Measurements from ENCODE around the gene CMTM4. TPM values are rescaled to one million over a fixed set of nuclear protein-coding genes. Genes with fewer than 3 reads are reported as not detected.
"Not testable (repeated sequence)": the region's sequence is repeated elsewhere in the genome, so short reads cannot be mapped to it uniquely, and the experiment has no call there.

CMTM4 gene
- polyA plus RNA-seq, 3 donors = 69.1 to 70.8 (median 69.4) TPM

- no peak for DNase-seq (ENCODE audit: low read depth in 3 of 3, low spot score in 2 of 3)
These were observed 46.8 kb downstream of the CMTM4 start for GRCh38 chr16:66649636-66650205.

GRCh38 chr16:66649167-66649566 lies 47.4 kb downstream of the CMTM4 start:
- no peak for DNase-seq (ENCODE audit: low read depth in 3 of 3, low spot score in 2 of 3)

DNA sequence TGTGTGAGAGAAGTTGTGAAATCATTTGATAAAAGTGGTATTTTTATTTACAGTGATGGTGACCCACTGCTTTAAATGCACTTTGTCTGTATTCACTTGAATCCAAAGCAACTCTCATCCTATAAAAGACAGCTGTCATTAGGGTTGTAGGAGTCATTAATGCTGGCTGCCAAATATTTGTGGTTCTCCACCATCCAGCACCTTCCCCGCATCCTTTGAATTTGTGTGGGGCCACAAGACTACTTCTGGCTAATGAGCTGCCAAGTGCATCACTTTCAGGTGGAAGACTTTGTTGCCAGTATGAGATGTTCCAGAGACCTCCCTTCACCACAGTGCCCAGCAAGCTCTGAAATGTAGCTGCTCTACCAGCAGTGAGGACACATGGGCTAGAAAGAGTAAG lies 48.7 kb downstream of the CMTM4 start:
- no peak for DNase-seq (ENCODE audit: low read depth in 3 of 3, low spot score in 2 of 3)

- no peak for DNase-seq (ENCODE audit: low read depth in 3 of 3, low spot score in 2 of 3)
These were observed 55.2 kb downstream of the CMTM4 start for GRCh38 chr16:66641387-66641786.

DNA sequence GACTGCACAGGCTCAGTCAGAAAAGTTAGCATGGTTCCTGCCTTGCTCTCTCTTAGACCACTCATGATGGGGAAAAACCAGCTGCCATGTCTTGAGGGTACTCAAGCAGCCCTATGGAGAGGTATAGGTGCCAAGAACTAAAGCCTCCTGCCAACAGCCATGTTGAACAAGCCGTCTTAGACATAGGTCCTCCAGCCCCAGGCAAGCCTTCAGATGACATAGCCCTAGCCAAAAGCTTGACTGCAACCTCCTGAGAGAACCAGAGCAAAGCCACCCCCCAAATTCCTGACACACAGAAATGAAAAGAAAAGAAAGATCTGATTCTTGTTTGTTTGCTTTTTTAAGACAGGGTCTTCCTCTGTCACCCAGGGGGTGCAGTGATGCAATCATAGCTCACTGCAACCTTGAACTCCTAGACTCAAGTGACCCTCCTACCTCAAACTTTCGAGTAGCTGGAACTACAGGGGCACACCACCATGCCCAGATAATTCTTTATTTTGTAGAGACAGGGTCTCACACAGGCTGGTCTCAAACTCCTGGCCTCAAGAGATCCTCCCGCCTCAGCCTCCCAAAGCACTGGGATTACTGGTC lies 55.7 kb downstream of the CMTM4 start:
- DNase-seq (ENCODE audit: low read depth in 3 of 3, low spot score in 2 of 3) = no peak

GRCh38 chr16:66639091-66639885 lies 57.3 kb downstream of the CMTM4 start:
- no peak for DNase-seq (ENCODE audit: low read depth in 3 of 3, low spot score in 2 of 3)

DNA sequence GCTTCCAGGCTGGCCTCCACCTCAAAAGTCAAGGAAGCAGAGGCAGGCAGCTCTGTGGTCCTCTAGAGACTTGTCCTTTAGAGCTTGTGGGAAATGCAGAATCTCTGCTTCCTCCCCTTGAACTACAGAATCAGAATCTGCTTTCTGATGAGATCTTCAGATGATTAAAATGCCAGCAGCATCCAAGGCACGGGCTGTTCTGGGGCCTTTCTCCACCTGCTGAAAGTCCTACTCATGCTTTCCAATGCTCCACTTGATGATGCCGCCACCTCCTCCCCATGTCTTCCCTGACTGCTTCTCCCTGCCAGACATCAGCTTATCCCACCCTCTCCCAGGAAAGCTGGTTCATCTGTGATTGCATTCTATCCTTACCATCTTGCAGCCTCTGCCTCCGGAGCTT lies 58.7 kb downstream of the CMTM4 start:
- no peak for DNase-seq (ENCODE audit: low read depth in 3 of 3, low spot score in 2 of 3)

DNA sequence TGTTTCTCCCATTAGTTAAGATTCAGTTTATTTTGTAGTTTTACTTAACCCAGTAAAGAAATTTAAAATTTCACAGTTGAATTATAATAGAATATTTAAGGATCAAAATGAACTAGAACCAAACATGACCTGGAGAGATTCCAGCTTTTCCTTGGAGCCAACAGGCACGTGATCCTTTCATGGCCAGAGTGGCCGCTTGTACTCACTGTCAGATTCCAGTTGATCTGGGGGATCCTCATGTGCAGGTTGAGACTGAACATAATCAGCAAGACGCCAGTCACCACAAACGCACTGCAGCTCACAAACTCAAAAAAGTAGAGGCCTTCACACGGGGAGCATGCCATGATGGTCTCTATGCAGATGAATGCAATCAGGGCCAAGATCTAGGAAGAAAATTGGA lies 60.3 kb downstream of the CMTM4 start:
- DNase-seq (ENCODE audit: low read depth in 3 of 3, low spot score in 2 of 3) = no peak

GRCh38 chr16:66635406-66635805 lies 61.1 kb downstream of the CMTM4 start:
- DNase-seq (ENCODE audit: low read depth in 3 of 3, low spot score in 2 of 3) = no peak

DNA sequence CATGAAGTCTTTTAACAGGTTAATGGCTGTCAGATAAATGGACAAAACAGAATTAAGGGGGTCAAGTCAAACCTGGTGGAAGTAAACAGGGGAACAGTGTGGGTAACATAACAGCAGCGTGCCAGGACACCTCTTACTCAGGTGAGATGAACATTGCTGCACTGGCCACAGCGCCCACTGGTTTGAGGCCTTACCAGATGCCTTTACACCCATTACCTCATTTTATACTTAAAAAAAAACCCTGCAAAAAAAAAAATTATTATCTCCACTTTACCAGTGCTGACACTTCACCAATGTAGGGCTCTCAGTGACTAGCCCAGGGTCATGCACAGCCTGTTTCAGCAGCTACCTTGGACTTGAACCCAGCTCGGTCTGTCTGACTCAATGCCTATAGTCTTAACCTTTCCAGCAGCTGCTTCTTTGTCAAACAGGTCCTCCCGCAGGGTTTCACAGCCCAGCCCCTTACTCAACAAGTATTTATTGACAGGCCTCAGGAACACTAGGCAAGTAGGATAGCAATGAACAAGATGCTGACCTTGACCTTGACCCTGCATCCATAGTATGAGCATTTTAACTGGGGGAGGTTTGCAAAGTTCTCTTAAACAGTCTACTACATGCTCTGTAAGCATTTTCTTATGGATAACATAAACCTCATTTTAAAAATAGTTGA lies 61.9 kb downstream of the CMTM4 start:
- no peak for DNase-seq (ENCODE audit: low read depth in 3 of 3, low spot score in 2 of 3)

DNA sequence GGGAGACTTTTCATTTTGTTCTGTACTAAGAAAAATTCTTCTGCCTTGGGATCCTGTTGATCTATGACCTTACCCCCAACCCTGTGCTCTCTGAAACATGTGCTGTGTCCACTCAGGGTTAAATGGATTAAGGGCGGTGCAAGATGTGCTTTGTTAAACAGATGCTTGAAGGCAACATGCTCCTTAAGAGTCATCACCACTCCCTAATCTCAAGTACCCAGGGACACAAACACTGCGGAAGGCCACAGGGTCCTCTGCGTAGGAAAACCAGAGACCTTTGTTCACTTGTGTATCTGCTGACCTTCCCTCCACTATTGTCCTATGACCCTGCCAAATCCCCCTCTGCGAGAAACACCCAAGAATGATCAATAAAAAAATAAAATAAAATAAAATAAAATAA lies 65.0 kb downstream of the CMTM4 start:
- not testable (repeated sequence) for DNase-seq (ENCODE audit: low read depth in 3 of 3, low spot score in 2 of 3)

DNA sequence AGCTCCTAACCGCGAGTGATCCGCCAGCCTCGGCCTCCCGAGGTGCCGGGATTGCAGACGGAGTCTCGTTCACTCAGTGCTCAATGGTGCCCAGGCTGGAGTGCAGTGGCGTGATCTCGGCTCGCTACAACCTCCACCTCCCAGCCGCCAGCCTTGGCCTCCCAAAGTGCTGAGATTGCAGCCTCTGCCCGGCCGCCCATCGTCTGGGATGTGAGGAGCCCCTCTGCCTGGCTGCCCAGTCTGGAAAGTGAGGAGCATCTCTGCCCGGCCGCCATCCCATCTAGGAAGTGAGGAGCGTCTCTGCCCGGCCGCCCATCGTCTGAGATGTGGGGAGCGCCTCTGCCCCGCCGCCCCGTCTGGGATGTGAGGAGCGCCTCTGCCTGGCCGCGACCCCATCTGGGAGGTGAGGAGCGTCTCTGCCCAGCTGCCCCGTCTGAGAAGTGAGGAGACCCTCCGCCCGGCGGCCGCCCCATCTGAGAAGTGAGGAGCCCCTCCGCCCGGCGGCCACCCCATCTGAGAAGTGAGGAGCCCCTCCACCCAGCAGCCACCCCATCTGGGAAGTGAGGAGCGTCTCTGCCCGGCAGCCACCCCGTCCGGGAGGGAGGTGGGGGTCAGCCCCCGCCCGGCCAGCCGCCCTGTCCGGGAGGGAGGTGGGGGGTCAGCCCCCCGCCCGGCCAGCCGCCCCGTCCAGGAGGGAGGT lies 65.8 kb downstream of the CMTM4 start:
- DNase-seq (ENCODE audit: low read depth in 3 of 3, low spot score in 2 of 3) = not testable (repeated sequence)

GRCh38 chr16:66629856-66630255 lies 66.7 kb downstream of the CMTM4 start:
- no peak for DNase-seq (ENCODE audit: low read depth in 3 of 3, low spot score in 2 of 3)

DNA sequence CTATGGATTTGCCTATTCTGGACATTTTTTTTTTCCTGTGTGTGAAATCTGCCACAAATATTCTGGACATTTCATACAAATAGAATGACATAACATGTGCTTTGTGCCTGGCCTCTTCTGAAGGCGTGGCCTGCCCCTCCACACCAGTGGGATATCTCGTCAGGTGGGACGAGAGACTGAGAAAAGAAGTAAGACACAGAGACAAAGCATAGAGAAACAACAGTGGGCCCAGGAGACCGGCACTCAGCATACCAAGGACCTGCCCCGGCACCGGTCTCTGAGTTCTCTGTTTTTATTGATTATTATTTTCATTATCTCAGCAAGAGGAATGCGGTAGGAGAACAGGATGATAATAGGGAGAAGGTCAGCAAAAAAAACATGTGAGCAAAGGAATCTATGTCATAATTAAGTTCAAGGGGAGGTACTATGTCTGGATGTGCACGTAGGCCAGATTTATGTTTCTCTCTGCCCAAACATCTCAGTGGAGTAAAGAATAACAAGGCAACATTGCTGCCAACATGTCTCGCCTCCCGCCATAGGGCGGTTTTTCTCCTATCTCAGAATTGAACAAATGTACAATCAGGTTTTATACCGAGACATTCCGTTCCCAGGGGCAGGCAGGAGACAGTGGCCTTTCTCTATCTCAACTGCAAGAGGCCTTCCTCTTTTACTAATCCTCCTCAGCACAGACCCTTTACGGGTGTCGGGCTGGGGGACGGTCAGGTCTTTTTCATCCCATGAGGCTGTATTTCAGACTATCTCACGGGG lies 68.7 kb downstream of the CMTM4 start:
- DNase-seq (ENCODE audit: low read depth in 3 of 3, low spot score in 2 of 3) = not testable (repeated sequence)

GRCh38 chr16:66623755-66624154 lies 72.8 kb downstream of the CMTM4 start:
- DNase-seq (ENCODE audit: low read depth in 3 of 3, low spot score in 2 of 3) = no peak

DNA sequence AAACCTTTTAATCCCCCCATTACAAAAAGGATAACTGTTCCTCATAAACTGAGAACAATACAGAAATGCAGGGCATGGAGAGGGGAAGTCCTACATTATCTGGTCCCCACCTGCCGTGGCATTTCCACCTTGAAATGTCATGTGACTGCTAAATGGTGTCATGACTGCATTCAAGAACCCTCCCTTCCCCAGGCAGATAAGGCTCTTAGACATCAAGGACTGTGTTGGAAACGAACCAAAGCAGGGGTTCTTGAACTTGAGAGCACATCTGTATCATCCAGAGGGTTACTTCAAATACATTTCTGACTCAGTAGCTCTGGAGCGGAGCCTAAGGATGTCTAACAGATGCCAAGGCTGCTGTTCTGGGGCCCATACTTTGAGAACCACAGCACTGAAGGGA lies 73.7 kb downstream of the CMTM4 start:
- no peak for DNase-seq (ENCODE audit: low read depth in 3 of 3, low spot score in 2 of 3)

- DNase-seq (ENCODE audit: low read depth in 3 of 3, low spot score in 2 of 3) = no peak
These were observed 74.6 kb downstream of the CMTM4 start for GRCh38 chr16:66621973-66622372.

GRCh38 chr16:66620429-66620795 lies 76.1 kb downstream of the CMTM4 start:
- no peak for DNase-seq (ENCODE audit: low read depth in 3 of 3, low spot score in 2 of 3)

- DNase-seq (ENCODE audit: low read depth in 3 of 3, low spot score in 2 of 3) = no peak
These were observed 76.8 kb downstream of the CMTM4 start for GRCh38 chr16:66619534-66620428.

All from right renal cortex interstitium (tissue), 3 donors.